Frontal cortex (tissue), 4 donors: Measurements from ENCODE around the gene ERBB2. TPM values are rescaled to one million over a fixed set of nuclear protein-coding genes. Genes with fewer than 3 reads are reported as not detected.
A peak's percentile ranks its signal among the peaks of the same experiment; 100 is the strongest.
"Not testable (repeated sequence)": the region's sequence is repeated elsewhere in the genome, so short reads cannot be mapped to it uniquely, and the experiment has no call there.

Experiments
- DNase-seq, 2 donors: peaks; one replicate each; pipeline ENCODE4 v3.0.0; 2012; ENCODE audit warnings: low spot score in 2 of 2
- FAIRE-seq: peaks from 2 replicates; lab custom pipeline; 2012; peaks lifted over from hg19 to GRCh38; lab: Jason Lieb, UNC
- total RNA-seq: library from RNA; depleted of rRNA; stranded (reverse); fragments of >200 nt; gene quantifications from one replicate; pipeline ENCODE4 v1.2.3, GENCODE V29; 2014
- donor health status: control.
- donor health status: control.
- donor health status: control.

Gene ERBB2
- total RNA-seq, 1 donor from 2014 or later = 6.9 TPM

GRCh38 chr17:39676198-39676819 lies 23.6 kb upstream of the ERBB2 start:
- FAIRE-seq = no peak
- no peak for DNase-seq

DNA sequence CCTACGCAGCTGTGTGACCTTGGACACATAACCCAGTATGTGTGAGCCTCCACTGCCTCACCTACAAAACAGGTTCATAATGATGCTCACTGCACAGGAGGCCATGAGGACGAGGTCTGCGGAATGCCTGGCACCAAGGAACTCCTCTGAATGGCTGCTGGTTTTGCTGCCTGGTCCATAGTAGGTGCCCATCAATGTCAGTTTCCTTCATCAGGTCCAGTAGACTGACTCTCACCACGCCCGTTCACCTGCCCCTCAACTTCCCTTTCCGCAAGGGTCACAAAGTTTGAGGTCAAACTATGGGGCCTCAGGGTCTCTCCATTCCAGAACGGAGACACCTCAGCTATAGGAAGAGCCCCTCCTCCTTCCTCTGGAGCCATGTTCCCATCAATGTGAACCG lies 22.8 kb upstream of the ERBB2 start:
- FAIRE-seq = no peak

DNA sequence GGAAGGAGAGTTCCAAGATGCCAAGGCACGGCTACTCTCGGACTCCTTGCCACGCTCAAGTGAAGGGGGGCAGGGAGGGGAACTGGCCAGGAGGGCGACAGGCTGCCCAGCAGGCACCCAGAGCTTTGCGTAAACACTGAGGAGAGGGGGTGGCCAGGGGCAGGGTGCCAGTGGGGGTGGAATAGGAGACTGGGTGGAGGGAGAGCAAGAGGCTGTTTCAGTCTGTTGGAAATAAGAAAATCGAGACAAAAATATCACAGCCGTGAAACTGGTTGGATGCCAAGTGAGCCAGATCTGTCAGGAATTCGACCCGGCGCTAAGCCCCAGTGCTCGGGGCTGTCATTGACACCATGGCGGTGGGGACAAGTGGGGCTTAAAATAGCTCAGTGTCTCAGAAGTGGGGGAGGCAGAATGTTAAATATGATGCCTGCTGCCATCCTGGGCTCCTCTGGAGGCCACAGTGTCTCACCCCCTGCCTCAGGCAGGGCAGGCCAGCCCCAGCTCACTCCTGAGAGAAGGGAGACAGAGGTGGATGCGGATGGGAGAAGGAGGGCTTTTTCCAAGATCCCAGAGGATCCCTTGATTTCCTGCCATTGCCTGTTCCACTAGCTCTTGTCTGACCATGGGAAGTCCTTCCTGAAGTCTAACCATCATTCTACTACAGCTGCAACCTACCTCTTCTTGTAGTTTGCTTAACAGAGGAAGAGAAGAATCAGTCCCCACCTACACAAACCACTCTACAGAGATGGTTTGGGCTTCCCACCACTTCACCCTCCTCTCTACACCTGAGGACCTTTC lies 22.1 kb upstream of the ERBB2 start:
- DNase-seq (no peak), FAIRE-seq (no peak)

More for the DNA sequence above, 22.8 kb upstream of the ERBB2 start:
- DNase-seq = no peak

- no peak for FAIRE-seq
These were observed 21.3 kb upstream of the ERBB2 start for GRCh38 chr17:39678340-39679116.

GRCh38 chr17:39679521-39680192 lies 20.2 kb upstream of the ERBB2 start:
- FAIRE-seq (no peak), DNase-seq (no peak)

More at GRCh38 chr17:39678340-39679116, 21.3 kb upstream of the ERBB2 start:
- no peak for DNase-seq

DNA sequence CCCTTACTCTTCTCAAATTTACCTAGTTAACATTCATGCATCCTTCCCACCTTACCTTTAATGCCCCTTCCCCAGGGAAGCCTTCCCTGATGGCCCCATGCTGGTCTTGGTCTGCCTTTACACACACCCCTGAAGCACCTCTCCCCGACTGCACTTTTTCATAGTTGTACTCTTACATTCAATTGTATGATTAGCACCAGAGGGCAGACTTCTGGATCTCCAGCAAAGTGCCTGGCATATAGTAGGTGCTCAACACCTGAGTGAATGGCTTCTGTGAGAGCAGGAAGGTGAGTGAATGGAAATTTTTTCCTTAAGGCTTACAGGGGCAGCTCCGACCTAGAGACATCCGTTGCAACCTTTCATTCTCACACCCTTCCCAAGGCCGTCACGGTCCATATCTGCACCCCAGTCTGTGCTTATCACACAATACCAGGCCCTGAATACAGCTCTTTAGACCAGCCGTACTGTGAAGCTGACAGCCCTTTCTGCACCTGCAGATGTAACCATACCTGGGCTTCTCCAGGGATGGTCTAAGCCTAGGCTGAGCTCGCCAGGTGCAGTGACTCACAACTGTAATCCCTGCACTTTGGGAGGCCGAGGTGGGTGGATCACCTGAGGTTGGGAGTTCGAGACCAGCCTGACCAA lies 16.4 kb upstream of the ERBB2 start:
- no peak for FAIRE-seq
- DNase-seq = no peak

- no peak for FAIRE-seq
- DNase-seq = no peak
These were observed 15.3 kb upstream of the ERBB2 start for GRCh38 chr17:39684369-39685192.

- FAIRE-seq (no peak), DNase-seq (no peak)
These were observed 12.7 kb upstream of the ERBB2 start for GRCh38 chr17:39687101-39687545.

DNA sequence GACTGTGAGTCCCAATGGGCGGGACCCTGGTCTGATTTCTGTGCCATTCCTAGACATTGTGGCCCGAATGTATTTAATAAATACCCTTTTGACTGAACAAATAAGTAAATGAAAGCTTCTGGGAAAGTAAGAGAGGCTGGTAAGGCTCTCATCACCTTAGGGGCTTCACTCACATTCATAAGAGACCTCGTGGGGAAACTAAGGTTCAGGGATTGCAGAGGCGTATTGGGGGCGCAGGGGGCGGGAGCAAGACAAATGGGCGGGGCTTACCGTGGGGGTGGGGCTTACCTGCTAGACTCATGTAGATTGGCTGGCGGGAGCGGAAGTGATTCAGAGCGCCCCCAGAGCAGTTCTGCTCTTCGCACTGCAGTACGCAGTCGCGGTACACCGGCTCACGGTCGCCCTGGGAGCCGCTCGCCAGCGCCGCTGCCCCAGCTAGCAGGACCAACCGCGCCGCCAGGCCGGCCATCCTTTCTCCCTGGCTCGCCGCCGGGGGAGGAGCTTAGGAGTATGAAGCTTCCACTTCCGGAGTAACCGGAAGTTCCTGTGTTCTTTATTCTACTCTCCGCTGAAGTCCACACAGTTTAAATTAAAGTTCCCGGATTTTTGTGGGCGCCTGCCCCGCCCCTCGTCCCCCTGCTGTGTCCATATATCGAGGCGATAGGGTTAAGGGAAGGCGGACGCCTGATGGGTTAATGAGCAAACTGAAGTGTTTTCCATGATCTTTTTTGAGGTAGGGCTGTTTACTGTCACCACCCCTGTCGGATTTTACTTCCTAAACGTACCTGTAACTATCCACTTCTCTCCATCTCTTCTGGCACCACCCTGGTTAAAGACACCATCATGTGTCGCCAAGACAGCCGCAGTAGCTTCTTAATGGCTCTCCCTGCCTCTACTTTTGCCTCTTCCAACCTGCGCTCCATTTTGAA lies 12.1 kb upstream of the ERBB2 start, which contains the start of gene PGAP3:
TSS of gene PGAP3 (minus strand) at position 512 of the 929 bp plus-strand sequence. CDS start at position 469, 43 bp downstream.
- no peak for FAIRE-seq
- peak; percentile 85 to 92 for DNase-seq

GRCh38 chr17:39688475-39688835 lies 11.4 kb upstream of the ERBB2 start:
- DNase-seq (no peak), FAIRE-seq (no peak)

DNA sequence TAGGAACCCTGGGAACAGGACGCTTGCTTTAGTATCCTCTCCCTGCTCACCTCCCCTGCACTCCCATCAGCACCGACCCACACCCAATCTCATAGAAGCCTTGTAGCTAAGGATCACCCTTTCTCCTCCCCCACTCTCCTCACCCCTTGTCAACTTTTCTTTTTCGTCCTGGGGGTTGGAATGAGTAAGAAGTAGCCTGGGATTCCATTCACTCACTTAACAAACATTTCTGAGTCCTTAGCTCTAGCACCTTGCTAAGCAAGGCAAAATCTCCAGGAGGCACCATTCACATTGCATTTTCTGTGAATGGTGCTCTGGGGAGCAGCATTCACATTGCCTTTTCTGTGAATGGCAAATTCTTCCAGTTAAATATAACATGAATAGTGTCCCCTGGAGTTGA lies 10.9 kb upstream of the ERBB2 start:
- FAIRE-seq (no peak), DNase-seq (no peak)

DNA sequence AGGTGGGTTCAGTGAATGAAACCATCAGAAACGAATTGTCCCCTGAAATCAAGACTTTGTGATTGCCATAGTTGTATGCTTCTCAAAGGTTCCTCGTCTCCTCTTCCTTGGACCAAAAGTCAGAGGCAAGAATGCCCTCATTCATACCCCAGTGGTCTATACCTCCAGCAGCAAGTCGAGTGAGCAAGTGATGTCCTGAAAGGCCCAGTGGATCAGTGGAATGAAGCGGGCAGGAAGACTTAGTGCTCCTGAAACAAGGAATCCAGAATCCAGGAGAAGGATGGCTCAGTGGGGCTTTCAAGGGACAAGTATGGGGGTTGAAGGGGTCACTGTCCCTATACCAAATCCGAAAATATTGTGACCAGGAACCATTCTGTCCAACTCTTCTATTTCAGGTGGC lies 5.3 kb upstream of the ERBB2 start:
- FAIRE-seq = no peak

DNA sequence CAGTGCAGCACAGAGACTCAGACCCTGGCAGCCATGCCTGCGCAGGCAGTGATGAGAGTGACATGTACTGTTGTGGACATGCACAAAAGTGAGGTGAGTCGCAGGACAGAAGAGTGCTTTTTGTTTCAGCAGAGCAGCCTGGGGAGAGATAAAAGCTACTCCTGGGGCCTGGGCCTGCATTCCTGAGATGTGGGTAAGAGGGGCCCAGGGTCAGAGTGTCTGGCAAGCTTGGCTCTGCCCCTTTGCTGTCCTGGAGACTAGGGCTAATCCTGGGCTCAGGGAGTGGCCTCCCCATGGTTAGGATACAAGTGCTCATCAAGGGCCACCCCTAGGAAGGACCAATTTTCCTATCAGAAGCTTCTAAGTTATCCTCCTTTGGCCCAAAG lies 4.8 kb upstream of the ERBB2 start:
- FAIRE-seq (no peak), DNase-seq (no peak)

More for the DNA sequence above, 5.3 kb upstream of the ERBB2 start:
- no peak for DNase-seq

GRCh38 chr17:39696731-39697130 lies 3.1 kb upstream of the ERBB2 start:
- FAIRE-seq (no peak), DNase-seq (no peak)

DNA sequence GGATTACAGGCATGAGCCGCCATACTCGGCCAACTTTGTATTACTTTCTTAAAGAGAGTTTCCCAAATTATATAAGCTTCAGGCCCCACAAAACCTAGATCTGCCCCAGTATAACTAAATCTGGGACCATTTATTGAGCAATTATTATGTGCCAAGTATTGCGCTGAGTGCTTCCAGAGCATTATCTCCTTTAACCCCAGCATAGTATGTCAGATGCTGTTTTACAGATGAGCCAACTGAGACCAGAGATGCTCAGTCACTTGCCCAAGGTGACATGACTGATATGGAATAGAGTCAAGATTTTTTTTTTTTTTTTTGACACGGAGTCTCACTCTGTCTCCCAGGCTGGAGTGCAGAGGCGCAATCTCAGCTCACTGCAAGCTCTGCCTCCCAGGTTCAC lies 1.9 kb upstream of the ERBB2 start:
- DNase-seq = no peak
- no peak for FAIRE-seq

- FAIRE-seq, DNase-seq: not testable (repeated sequence)
These were observed 577 bp upstream of the ERBB2 start for GRCh38 chr17:39699157-39699817.
